Measurements from ENCODE around the gene UBN1. TPM values are rescaled to one million over a fixed set of nuclear protein-coding genes. Genes with fewer than 3 reads are reported as not detected.

UBN1 gene
- total and polyA plus RNA-seq, 8 donors = 5.4 to 319 (median 34.2) TPM

DNA sequence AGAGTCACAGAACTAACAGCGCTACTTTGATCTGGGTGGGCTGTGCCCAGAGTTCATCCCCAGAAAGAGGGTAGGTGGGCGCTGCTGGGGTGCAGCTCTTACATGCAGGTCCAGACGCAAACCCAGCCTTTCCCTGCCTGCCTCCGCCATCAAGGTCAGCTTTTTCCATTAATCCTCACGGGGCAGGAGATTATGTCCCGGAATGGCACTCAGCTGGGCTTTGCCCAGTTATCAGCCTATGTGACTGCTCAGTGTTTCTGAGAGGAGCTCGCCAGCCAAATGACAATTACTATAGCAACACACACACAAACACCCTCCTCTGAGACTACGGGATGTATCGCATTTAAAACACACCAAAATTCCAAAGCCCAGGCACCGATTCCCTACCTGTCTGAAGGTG, 20.3 kb upstream of the UBN1 start:
- Histone ChIP-seq H3K36me3 (peaks cover 84 to 100% (median 100%) of the 10 kb centered on the region in 4 donors), H3K27me3 (no peaks in the 10 kb centered on the region), H3K4me3 (no peak overlapping the region), H3K27ac (no peak overlapping the region), H3K4me1 (peaks cover 0 to 3% (median under 1%) of the 10 kb centered on the region in 4 donors), H3K9me3 (no peaks in the 10 kb centered on the region)
- 47 to 78% (median 70%) methylated on average over 7 to 10 of the region's 10 CpGs for WGBS, 5 donors
- no peak for TF ChIP-seq POLR2AphosphoS5 (IDR thresholded peaks at IDR 0.05)
- intact Hi-C loops (cut with DNase I; ENCODE audit: low total_unique reads) = no loop called here
- no peak for DNase-seq

DNA sequence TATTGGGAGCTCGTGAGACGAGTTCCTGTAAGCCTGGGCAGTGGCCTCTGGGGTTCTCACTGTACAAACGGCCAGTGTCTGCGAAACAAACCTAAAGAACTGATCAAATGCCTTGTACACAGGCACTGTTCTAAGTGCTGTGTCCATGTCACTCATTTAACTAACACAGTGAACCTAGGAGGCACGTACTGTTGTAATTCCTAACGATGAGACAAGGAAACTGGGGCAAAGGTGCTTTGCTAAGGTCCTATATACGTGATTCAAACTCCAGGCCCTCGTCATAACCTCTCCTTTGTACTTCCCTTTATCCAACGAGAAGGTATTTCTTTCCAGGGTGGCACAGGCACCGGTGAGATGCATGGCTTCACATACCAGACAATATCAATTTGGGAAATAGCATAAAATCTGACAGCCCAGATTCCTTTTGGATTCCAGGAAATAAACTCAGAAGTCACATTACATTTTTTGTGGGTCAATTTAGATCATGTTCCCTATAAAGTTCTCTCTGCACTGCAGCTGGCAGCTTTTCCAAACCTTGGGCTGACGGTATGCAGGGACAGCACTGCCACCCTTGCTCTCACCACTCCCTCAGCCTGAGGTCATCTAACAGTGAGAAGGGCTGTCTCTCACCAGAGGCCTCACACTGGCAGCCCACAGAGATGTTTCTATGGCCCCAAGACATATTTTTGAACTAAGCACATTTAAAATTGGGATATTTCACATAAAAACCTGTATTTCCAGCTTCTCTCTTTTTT, 18.5 kb upstream of the UBN1 start:
- H3K4me3 ChIP-seq = no peak overlapping the region
- no peaks in the 10 kb centered on the region for H3K9me3 ChIP-seq
- peaks cover 70 to 100% (median 96%) of the 10 kb centered on the region in 4 donors for H3K36me3 ChIP-seq
- TF ChIP-seq EP300 (IDR thresholded peaks at IDR 0.05) = no peak
- TF ChIP-seq, protein P1, sequence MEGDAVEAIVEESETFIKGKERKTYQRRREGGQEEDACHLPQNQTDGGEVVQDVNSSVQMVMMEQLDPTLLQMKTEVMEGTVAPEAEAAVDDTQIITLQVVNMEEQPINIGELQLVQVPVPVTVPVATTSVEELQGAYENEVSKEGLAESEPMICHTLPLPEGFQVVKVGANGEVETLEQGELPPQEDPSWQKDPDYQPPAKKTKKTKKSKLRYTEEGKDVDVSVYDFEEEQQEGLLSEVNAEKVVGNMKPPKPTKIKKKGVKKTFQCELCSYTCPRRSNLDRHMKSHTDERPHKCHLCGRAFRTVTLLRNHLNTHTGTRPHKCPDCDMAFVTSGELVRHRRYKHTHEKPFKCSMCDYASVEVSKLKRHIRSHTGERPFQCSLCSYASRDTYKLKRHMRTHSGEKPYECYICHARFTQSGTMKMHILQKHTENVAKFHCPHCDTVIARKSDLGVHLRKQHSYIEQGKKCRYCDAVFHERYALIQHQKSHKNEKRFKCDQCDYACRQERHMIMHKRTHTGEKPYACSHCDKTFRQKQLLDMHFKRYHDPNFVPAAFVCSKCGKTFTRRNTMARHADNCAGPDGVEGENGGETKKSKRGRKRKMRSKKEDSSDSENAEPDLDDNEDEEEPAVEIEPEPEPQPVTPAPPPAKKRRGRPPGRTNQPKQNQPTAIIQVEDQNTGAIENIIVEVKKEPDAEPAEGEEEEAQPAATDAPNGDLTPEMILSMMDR (IDR thresholded peaks at IDR 0.05) = no peak
- no peak for TF ChIP-seq POLR2AphosphoS5 (IDR thresholded peaks at IDR 0.05)
- no peak for TF ChIP-seq POLR2A (IDR thresholded peaks at IDR 0.05)
- 90 to 94% (median 93%) methylated on average over 11 of the region's 11 CpGs for WGBS, 5 donors
- DNase-seq = no peak
- intact Hi-C loops (cut with DNase I; ENCODE audit: low total_unique reads) = no loop called here
- H3K27me3 ChIP-seq = no peaks in the 10 kb centered on the region
- no peak overlapping the region for H3K27ac ChIP-seq
- H3K4me1 ChIP-seq = peaks cover 7 to 21% (median 14%) of the 10 kb centered on the region in 4 donors

DNA sequence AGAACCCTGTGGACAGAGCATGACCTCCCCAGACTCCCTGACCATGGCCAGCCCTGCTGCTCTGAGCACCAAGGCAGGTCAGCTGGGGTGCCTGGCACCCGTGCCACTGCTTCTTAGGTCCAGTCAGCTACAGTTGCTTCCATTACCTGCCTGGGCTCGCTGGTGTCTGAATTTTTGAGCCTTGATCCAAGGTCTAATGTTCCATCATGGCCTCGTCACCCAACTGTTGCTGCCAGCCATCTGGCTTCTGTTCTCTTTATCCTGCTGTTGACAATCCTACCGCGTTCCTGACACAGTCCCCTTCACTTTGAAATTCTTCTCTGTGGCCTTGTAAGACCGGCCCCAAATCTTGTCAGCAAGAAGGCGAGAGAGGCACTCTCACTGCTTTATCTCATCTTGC, 16.9 kb upstream of the UBN1 start:
- Histone ChIP-seq H3K9me3 (no peaks in the 10 kb centered on the region), H3K4me1 (peaks cover 9 to 31% (median 20%) of the 10 kb centered on the region in 4 donors), H3K27ac (no peak overlapping the region), H3K27me3 (no peaks in the 10 kb centered on the region), H3K36me3 (peaks cover 59 to 97% (median 90%) of the 10 kb centered on the region in 4 donors), H3K4me3 (no peak overlapping the region)
- TF ChIP-seq POLR2AphosphoS5 (IDR thresholded peaks at IDR 0.05) = no peak
- TF ChIP-seq POLR2A (IDR thresholded peaks at IDR 0.05) = no peak
- TF ChIP-seq EP300 (IDR thresholded peaks at IDR 0.05) = no peak
- TF ChIP-seq, protein P1 (IDR thresholded peaks at IDR 0.05) = no peak
- intact Hi-C loops (cut with DNase I; ENCODE audit: low total_unique reads) = no loop called here
- 82 to 97% (median 91%) methylated on average over 7 of the region's 7 CpGs for WGBS, 5 donors
- DNase-seq = no peak

DNA sequence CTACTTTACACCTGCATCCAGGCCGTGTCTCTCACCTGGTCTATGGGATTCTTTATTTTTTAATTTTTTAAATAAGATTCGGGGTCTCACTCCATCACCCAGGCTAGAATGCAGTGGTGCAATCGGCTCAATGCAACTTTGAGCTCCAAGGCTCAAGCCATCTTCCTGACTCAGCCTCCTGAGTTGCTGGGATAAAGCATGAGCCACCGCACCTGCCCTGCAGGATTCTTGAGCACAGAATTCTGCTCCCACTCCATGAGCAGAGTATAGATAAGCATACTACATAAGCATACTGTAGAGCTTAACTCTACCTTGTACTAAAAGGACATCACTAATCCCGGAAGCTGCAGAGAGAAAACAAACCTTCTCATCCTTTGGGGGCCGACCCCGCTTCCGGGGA, 15.7 kb upstream of the UBN1 start:
- no peaks in the 10 kb centered on the region for H3K9me3 ChIP-seq
- no peak for TF ChIP-seq POLR2A (IDR thresholded peaks at IDR 0.05)
- TF ChIP-seq POLR2AphosphoS5 (IDR thresholded peaks at IDR 0.05) = no peak
- no peak for TF ChIP-seq EP300 (IDR thresholded peaks at IDR 0.05)
- TF ChIP-seq, protein P1 (IDR thresholded peaks at IDR 0.05) = no peak
- no peaks in the 10 kb centered on the region for H3K27me3 ChIP-seq
- WGBS, 5 donors = 85 to 96% (median 94%) methylated on average over 8 of the region's 8 CpGs
- peaks cover 9 to 31% (median 20%) of the 10 kb centered on the region in 4 donors for H3K4me1 ChIP-seq
- no peak overlapping the region for H3K27ac ChIP-seq
- no peak for DNase-seq
- H3K4me3 ChIP-seq = no peak overlapping the region
- H3K36me3 ChIP-seq = peaks cover 56 to 97% (median 90%) of the 10 kb centered on the region in 4 donors
- intact Hi-C loops (cut with DNase I; ENCODE audit: low total_unique reads) = no loop called here
